Activated CD8-positive, alpha-beta T cell treated with anti-CD3 and anti-CD28 coated beads for 36 hours (primary cell): ENCODE data around the gene SNCAIP. TPM values are rescaled to one million over a fixed set of nuclear protein-coding genes. Genes with fewer than 3 reads are reported as not detected.

Experiments
- ATAC-seq: fragments of 200-7000 bp; cut with Tn5 transposase; one replicate; pipeline ENCODE4 v1.10.0; 2021; ENCODE audit warnings: mild to moderate bottlenecking, moderate library complexity
- CTCF ChIA-PET: fragments of 350-600 bp; sonication (Branson Sonifier 250); formaldehyde crosslinking; loops from one replicate; lab custom pipeline; 2021; ENCODE audit warnings: antibody characterized with exemption; lab: Charles Lee
- POLR2A ChIA-PET: fragments of 350-600 bp; sonication (Branson Sonifier 250); formaldehyde crosslinking; loops from one replicate; lab custom pipeline; 2021; ENCODE audit warnings: antibody characterized with exemption; lab: Charles Lee
- DNase-seq: peaks from one replicate; pipeline ENCODE4 v3.0.0-alpha.2; 2020
- H3K27ac Mint-ChIP-seq: one replicate; pipeline ENCODE4 v1.8.0; 2021; ENCODE audit warnings: mild to moderate bottlenecking, mixed read lengths
- H3K27me3 Mint-ChIP-seq: one replicate; pipeline ENCODE4 v1.8.0; 2021; ENCODE audit warnings: mixed read lengths
- H3K36me3 Mint-ChIP-seq: one replicate; pipeline ENCODE4 v1.8.0; 2021; ENCODE audit warnings: low read depth, mixed read lengths
- H3K4me1 Mint-ChIP-seq: one replicate; pipeline ENCODE4 v1.8.0; 2021; ENCODE audit warnings: low read depth, mixed read lengths
- H3K4me3 Mint-ChIP-seq: one replicate; pipeline ENCODE4 v1.8.0; 2021; ENCODE audit warnings: mild to moderate bottlenecking, moderate library complexity, mixed read lengths
- H3K9me3 Mint-ChIP-seq: one replicate; pipeline ENCODE4 v1.8.0; 2021; ENCODE audit warnings: mixed read lengths
- intact Hi-C: fragments of 100-400 bp; cut with micrococcal nuclease; formaldehyde crosslinking; loops from one replicate; pipeline ENCODE4 v1.10.0; 2022
- total RNA-seq, 2 experiments: library from RNA; stranded (reverse); gene quantifications; one replicate each; pipeline ENCODE4 v1.2.3, GENCODE V29; 2021
- TF ChIP-seq, protein P1 (sequence below): fragments of 200-600 bp; IDR thresholded peaks from one replicate; pipeline ENCODE4 v1.8.0; 2022; ENCODE audit warnings: antibody characterized with exemption, mild to moderate bottlenecking

The SNCAIP gene
- total RNA-seq, 2 experiments from 2014 or later = not detected

- H3K27me3 Mint-ChIP-seq = no peaks in the 10 kb centered on the region
- CTCF ChIA-PET = no interaction called here
- no peak overlapping the region for H3K4me3 Mint-ChIP-seq
- no peaks in the 10 kb centered on the region for H3K9me3 Mint-ChIP-seq
- intact Hi-C loops = no loop called here
- H3K4me1 Mint-ChIP-seq = no peaks in the 10 kb centered on the region
- TF ChIP-seq, protein P1, sequence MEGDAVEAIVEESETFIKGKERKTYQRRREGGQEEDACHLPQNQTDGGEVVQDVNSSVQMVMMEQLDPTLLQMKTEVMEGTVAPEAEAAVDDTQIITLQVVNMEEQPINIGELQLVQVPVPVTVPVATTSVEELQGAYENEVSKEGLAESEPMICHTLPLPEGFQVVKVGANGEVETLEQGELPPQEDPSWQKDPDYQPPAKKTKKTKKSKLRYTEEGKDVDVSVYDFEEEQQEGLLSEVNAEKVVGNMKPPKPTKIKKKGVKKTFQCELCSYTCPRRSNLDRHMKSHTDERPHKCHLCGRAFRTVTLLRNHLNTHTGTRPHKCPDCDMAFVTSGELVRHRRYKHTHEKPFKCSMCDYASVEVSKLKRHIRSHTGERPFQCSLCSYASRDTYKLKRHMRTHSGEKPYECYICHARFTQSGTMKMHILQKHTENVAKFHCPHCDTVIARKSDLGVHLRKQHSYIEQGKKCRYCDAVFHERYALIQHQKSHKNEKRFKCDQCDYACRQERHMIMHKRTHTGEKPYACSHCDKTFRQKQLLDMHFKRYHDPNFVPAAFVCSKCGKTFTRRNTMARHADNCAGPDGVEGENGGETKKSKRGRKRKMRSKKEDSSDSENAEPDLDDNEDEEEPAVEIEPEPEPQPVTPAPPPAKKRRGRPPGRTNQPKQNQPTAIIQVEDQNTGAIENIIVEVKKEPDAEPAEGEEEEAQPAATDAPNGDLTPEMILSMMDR = no peak
- no peak overlapping the region for H3K27ac Mint-ChIP-seq
- POLR2A ChIA-PET = no interaction called here
- no peaks in the 10 kb centered on the region for H3K36me3 Mint-ChIP-seq
- ATAC-seq (no peak), DNase-seq (no peak)
Measured at GRCh38 chr5:122385286-122385685, 73.2 kb downstream of the SNCAIP start.

GRCh38 chr5:122385808-122386207, 73.8 kb downstream of the SNCAIP start:
- ATAC-seq = no peak
- no peak for DNase-seq
- H3K9me3 Mint-ChIP-seq = no peaks in the 10 kb centered on the region
- H3K27ac Mint-ChIP-seq = no peak overlapping the region
- no peaks in the 10 kb centered on the region for H3K36me3 Mint-ChIP-seq
- TF ChIP-seq, protein P1 = no peak
- intact Hi-C loops = no loop called here
- no peaks in the 10 kb centered on the region for H3K27me3 Mint-ChIP-seq
- no peaks in the 10 kb centered on the region for H3K4me1 Mint-ChIP-seq
- CTCF ChIA-PET = no interaction called here
- POLR2A ChIA-PET = no interaction called here
- no peak overlapping the region for H3K4me3 Mint-ChIP-seq

DNA sequence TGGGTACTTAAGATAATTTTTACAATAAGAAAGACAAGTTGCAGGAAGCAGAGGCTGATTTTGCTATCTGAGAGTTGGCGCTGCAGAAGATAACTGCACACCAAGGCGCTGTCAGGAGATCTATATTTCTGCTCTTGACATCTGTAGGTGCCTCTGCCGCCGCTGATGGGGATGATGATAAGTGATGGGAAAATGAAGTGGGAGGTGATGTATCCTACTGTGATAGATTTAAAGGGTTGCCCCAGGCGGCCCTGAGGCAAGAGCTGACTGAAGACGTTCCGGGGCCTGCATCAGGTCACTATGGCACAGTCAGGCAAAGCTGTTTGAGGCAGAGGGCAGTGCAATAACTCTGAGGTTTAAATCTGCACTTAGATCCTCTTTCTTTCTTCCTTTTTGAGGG, 78.1 kb downstream of the SNCAIP start:
- TF ChIP-seq, protein P1 = no peak
- CTCF ChIA-PET = no interaction called here
- H3K4me3 Mint-ChIP-seq = no peak overlapping the region
- no peaks in the 10 kb centered on the region for H3K27me3 Mint-ChIP-seq
- H3K27ac Mint-ChIP-seq = no peak overlapping the region
- intact Hi-C loops = no loop called here
- ATAC-seq (no peak), DNase-seq (no peak)
- POLR2A ChIA-PET = no interaction called here
- no peaks in the 10 kb centered on the region for H3K9me3 Mint-ChIP-seq
- H3K4me1 Mint-ChIP-seq = no peaks in the 10 kb centered on the region
- H3K36me3 Mint-ChIP-seq = no peaks in the 10 kb centered on the region

DNA sequence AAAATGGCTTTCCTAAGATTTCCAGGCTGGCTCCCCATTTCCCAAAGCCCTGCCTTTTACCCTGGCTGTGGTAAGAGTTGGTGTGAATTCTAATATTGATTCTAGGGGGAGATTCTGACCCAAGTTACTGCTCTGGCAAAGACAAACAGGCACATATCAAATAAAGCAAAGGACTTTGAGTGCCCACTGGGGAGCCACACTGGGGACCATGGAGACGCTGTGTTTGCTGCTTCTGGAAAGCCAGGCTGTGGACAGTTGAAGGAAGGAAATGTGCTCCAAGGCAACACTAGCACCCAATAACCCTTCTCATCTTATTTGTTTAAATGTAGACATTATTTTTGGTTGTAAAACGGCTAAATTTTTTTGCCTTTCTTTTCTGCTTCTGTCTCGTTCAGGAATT, 78.7 kb downstream of the SNCAIP start:
- Mint-ChIP-seq H3K36me3 (no peaks in the 10 kb centered on the region), H3K4me3 (no peak overlapping the region), H3K27ac (no peak overlapping the region), H3K9me3 (no peaks in the 10 kb centered on the region), H3K27me3 (no peaks in the 10 kb centered on the region), H3K4me1 (no peaks in the 10 kb centered on the region)
- no peak for DNase-seq
- no peak for ATAC-seq
- TF ChIP-seq, protein P1 = no peak
- ChIA-PET CTCF (no interaction called here), POLR2A (no interaction called here)
- intact Hi-C loops = no loop called here

- TF ChIP-seq, protein P1 = no peak
- no peak for ATAC-seq
- Mint-ChIP-seq H3K36me3 (no peaks in the 10 kb centered on the region), H3K4me1 (no peaks in the 10 kb centered on the region), H3K27ac (no peak overlapping the region), H3K4me3 (no peak overlapping the region), H3K27me3 (no peaks in the 10 kb centered on the region), H3K9me3 (no peaks in the 10 kb centered on the region)
- intact Hi-C loops = no loop called here
- no peak for DNase-seq
- ChIA-PET POLR2A (no interaction called here), CTCF (no interaction called here)
Measured at GRCh38 chr5:122391621-122392020, 79.6 kb downstream of the SNCAIP start.
